Regular cardiac myocyte (primary cell): ENCODE measurements around the gene TGOLN2. TPM values are rescaled to one million over a fixed set of nuclear protein-coding genes. Genes with fewer than 3 reads are reported as not detected.

ENCODE experiments used
- total RNA-seq: library from RNA; depleted of rRNA; stranded (reverse); fragments of >200 nt; gene quantifications from 2 replicates; pipeline ENCODE4 v1.2.3, GENCODE V29; 2014

Gene TGOLN2
- total RNA-seq: 105 and 132 TPM in 2 replicates

DNA sequence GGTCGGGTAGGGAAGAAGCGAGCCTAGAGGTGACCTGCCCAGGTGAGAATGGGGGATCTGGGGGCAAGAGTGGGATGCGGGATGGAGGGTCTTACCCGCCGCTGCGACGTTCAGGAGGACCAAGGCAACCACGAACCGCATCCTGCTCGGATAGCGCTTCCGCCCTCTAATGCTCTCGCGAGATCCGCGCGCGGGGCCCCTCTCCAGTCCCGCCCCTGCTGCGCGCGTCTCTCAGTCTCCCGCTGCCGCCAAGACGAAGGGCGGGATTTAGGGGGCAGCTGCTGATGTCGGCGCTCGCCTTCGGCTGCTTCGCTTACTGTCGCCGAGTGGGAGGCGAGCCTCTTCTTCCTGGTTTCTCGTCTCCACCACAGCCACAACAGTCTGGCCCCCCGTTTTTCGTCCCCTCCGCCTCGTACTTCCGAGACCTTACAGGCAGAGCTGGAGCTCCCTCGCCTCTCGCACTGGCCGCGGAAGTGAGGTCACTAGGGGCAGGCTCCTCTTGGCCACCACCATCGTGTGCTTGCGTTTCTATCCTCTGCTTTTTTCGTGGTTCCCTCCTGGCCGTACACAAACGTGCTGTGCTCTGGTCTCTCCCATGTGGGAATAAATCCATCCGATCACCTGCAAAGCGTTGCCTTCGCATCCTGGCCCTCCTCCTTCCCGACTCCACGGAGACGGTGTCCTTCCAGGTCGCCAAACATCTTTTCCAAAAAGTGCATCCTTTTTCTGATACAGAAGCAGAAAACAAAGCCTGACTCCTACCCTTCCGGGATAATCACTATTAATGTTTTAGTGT is at the start of gene TGOLN2:
Gene TGOLN2 (minus strand): TSS at position 168 of the 796 bp plus-strand sequence. CDS start 27 bp downstream, at position 141.

DNA sequence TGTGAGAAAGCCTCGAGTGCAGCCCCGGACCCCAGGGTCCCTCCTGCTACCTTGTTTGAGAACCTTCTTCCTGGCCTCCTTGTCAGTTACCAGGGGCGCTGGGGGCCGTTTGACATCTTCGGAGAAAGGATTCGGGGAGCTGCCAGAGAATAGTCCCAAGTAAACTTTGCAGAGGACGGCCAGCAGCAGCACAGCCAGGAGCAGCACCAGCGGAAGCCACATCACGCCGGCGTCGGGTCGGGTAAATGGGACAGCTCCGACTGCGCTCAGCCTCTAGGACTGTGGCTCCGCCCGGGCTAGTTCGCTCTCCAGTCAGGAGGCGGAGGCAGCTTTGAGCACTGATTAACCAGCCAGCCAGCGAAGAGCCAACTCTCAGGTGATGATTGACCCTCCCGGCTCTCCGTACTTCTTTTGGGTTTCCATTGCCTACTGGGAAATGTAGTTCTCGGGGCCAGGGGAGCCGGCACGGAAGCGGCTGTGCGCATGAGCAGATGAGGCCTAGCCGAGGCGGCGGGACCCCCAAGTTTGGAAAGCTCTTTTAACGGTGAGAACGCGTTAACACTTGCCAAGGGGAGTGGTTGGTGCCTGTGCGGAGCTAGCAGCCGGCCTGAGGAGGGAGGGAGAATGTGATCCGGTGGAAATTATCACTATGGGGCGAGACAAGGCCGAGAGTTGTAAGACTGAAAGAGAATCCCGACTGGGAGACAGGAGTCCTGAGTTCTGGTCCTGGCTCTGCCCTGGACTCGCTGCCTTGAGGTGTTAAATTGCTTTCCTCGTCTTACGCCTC is 26.7 kb upstream of the TGOLN2 start, which contains the start of the genes ELMOD3 and RETSAT:
Gene ELMOD3 (plus strand): TSS at position 484 of the 787 bp plus-strand sequence. CDS start 2,430 bp downstream, outside the sequence.
Gene RETSAT (minus strand): TSS at position 243 of the 787 bp plus-strand sequence. CDS start 21 bp downstream, at position 222.

Other genes with a start within 250 kb of the TGOLN2 start
- gene TCF7L1, start 194.6 kb downstream of the TGOLN2 start, total RNA-seq: 1.3 and 2.3 TPM in 2 replicates
- 57.7 and 86.0 TPM in 2 replicates for gene RETSAT, start 26.5 kb upstream of the TGOLN2 start, total RNA-seq
- gene ELMOD3, start 26.8 kb upstream of the TGOLN2 start, total RNA-seq: 14.2 and 19.2 TPM in 2 replicates
- gene CAPG, start 82.4 kb upstream of the TGOLN2 start, total RNA-seq: 22.8 and 28.4 TPM in 2 replicates
- not detected in 2 replicates for gene SH2D6, start 90.7 kb upstream of the TGOLN2 start, total RNA-seq
- 38.9 and 103 TPM in 2 replicates for gene MAT2A, start 211.2 kb upstream of the TGOLN2 start, total RNA-seq
- gene GGCX, start 233.5 kb upstream of the TGOLN2 start, total RNA-seq: 67.3 and 74.7 TPM in 2 replicates
- gene VAMP8, start 249.6 kb upstream of the TGOLN2 start, total RNA-seq: 2.5 and 6.7 TPM in 2 replicates